NCI-H2107 (cell line): ENCODE data around the gene TXNDC8.
"Not testable (repeated sequence)": the region's sequence is repeated elsewhere in the genome, so short reads cannot be mapped to it uniquely, and the experiment has no call there.

Source experiments
- DNase-seq: peaks from one replicate; lab custom pipeline; 2025; lab: John Stamatoyannopoulos, UW

TXNDC8 gene

GRCh38 chr9:110327716-110328115, 9.9 kb downstream of the TXNDC8 start:
- DNase-seq = no peak

GRCh38 chr9:110323818-110324217, 13.8 kb downstream of the TXNDC8 start:
- DNase-seq = no peak

- DNase-seq = no peak
These were observed 16.8 kb downstream of the TXNDC8 start for GRCh38 chr9:110320651-110321445.

- DNase-seq = no peak
These were observed 17.7 kb downstream of the TXNDC8 start for GRCh38 chr9:110319781-110320492.

- DNase-seq = no peak
These were observed 19.8 kb downstream of the TXNDC8 start for GRCh38 chr9:110317911-110318310.

GRCh38 chr9:110316261-110317075, 21.2 kb downstream of the TXNDC8 start:
- DNase-seq = no peak

- DNase-seq = not testable (repeated sequence)
These were observed 25.7 kb downstream of the TXNDC8 start for GRCh38 chr9:110311978-110312377.

- no peak for DNase-seq
These were observed 28.0 kb downstream of the TXNDC8 start for GRCh38 chr9:110309681-110310080.

- DNase-seq = no peak
These were observed 29.0 kb downstream of the TXNDC8 start for GRCh38 chr9:110308633-110309038.

GRCh38 chr9:110307191-110307590, 30.5 kb downstream of the TXNDC8 start:
- no peak for DNase-seq

- DNase-seq = no peak
These were observed 34.5 kb downstream of the TXNDC8 start for GRCh38 chr9:110303133-110303532.

GRCh38 chr9:110298043-110298605, 39.5 kb downstream of the TXNDC8 start:
- no peak for DNase-seq

- DNase-seq = no peak
These were observed 44.4 kb downstream of the TXNDC8 start for GRCh38 chr9:110293248-110293647.

GRCh38 chr9:110291921-110292557, 45.6 kb downstream of the TXNDC8 start:
- no peak for DNase-seq

GRCh38 chr9:110290001-110290400, 47.7 kb downstream of the TXNDC8 start:
- no peak for DNase-seq

- DNase-seq = no peak
These were observed 49.2 kb downstream of the TXNDC8 start for GRCh38 chr9:110288503-110288902.

- no peak for DNase-seq
These were observed 50.4 kb downstream of the TXNDC8 start for GRCh38 chr9:110287289-110287680.

GRCh38 chr9:110284211-110284844, 53.3 kb downstream of the TXNDC8 start:
- no peak for DNase-seq

GRCh38 chr9:110283751-110284150, 53.9 kb downstream of the TXNDC8 start:
- no peak for DNase-seq

GRCh38 chr9:110282739-110283081, 55.0 kb downstream of the TXNDC8 start:
- DNase-seq = no peak

GRCh38 chr9:110282018-110282738, 55.5 kb downstream of the TXNDC8 start:
- DNase-seq = no peak
